ENCODE data around the gene CNTNAP3.
"Not testable (repeated sequence)": the region's sequence is repeated elsewhere in the genome, so short reads cannot be mapped to it uniquely, and the experiment has no call there.

CNTNAP3 gene

DNA sequence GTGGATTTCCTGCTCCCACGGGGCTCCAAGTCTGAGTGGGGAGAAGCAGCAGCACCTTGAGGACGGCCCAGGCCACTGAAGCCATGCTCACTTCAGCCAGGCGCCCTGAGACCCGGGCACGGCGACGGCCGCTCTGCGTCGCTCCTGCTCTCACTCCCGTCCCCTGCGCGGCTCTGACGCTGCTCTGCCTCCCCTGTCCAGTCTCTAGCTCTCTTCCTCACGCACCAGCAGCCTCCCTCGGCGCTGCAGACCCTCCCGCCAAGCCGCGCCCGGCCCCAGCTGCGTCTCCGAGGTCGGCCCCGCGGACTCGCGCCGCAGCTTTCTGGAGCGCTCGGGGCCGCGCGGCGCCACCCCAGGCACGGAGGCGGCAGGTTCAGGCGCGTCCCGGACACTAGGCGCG is at the start of gene CNTNAP3:
Gene CNTNAP3, minus strand, starts transcription at position 188 of the 400 bp plus-strand sequence. Its CDS starts 103 bp downstream, at position 85.
- not testable (repeated sequence) for DNase-seq (ENCODE audit: low read depth)

DNA sequence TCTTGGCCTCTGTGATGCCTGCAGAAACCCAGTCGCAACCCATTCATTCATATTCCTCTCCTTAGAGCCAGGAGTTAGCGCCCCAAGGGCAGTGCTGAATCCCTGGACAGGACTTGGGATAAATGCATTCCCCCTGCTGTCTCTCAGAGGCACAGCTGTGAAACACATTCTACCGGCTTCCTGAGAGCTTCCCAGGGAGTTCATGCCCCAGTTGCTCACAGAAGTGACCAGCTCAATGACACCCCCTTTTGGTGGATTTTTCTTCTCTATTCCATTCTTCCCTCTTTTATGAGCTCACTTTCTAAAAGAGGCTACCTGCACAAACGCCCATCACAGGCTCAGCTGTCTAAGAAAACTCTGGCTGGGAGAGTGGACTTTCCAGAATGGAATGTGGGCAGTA is 8.0 kb downstream of the CNTNAP3 start:
- DNase-seq (ENCODE audit: low read depth), result not testable (repeated sequence)

DNA sequence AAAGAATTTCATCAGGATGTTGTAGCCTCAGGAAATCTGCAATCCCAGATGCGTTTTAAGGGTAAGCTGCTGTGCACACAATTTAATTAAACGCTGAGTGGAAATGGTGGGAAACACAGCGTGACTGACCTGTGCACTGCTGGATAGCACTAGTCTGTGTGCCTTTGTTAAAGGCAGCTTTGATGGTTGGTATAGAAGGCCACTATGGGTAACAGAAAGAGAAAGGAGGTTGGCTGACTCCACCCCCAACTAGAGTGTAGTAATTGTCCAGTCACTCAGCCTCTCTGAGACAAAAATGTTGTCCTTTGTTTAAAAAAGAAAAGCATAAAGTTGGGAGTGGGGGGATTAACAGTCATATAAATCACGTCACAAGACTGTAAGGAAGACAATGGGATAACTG is 45.5 kb downstream of the CNTNAP3 start:
- not testable (repeated sequence) for DNase-seq (ENCODE audit: low read depth)

- DNase-seq (ENCODE audit: low read depth), result not testable (repeated sequence)
These were observed 55.6 kb downstream of the CNTNAP3 start for GRCh38 chr9:39232130-39232991.

- not testable (repeated sequence) for DNase-seq (ENCODE audit: low read depth)
These were observed 72.0 kb downstream of the CNTNAP3 start for GRCh38 chr9:39215976-39216375.

GRCh38 chr9:39209773-39210172 is 78.2 kb downstream of the CNTNAP3 start:
- not testable (repeated sequence) for DNase-seq (ENCODE audit: low read depth)

- not testable (repeated sequence) for DNase-seq (ENCODE audit: low read depth)
These were observed 81.3 kb downstream of the CNTNAP3 start for GRCh38 chr9:39206643-39207042.

- not testable (repeated sequence) for DNase-seq (ENCODE audit: low read depth)
These were observed 82.1 kb downstream of the CNTNAP3 start for GRCh38 chr9:39205842-39206241.

- DNase-seq (ENCODE audit: low read depth), result not testable (repeated sequence)
These were observed 87.6 kb downstream of the CNTNAP3 start for GRCh38 chr9:39200412-39200811.

DNA sequence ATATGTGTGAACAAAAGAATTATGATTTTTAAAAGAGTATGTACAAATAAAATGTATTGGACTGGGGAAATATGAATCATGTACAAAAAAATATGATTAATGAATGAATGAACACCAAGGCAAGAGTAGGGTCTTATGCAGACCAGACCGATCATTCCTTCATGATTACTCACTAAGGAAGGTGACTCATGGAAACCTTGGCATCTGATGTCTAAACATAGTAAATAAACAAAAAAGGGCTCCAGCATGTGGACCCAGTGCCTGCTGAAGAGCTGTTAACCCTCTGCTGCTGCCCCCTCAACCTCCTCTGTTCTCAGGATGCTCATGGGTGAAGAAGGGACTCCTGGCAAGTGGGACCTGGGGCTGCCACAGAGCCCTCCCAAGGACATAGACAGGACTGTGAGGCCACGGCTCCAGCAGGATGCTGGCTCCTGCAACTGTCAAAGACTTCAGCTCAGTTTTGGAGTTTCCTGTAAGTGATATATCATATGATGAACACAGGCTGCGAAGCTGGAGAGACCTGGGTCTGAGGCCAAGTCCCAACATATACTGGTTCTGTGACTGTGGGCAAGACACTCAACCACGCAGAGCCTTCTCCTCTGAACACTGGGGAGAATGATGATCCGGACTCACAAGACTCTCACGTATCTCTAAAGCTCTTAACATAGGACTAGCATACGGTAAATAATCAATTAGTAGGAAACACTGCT is 89.8 kb downstream of the CNTNAP3 start:
- DNase-seq (ENCODE audit: low read depth), result not testable (repeated sequence)

DNA sequence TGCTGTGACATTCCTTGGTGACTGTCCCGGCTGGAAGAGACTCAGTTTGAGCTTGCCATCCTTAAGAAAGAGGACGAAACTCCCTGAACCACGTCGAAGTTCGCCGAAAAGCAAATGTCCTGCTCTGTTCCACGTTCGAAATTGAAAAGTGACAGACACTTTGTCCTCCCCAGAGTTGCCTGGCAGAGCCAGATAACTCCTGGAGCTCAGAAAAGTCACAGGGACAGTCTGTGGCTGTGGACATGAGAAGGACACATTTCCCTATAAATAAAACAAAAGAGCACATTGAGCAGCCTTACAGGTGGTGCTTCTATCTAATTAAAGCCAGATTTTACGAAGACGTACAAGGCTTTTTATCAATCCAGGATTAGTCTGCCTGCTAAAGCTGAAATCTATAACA is 116.6 kb downstream of the CNTNAP3 start:
- not testable (repeated sequence) for DNase-seq (ENCODE audit: low read depth)

GRCh38 chr9:39157714-39158113 is 130.3 kb downstream of the CNTNAP3 start:
- DNase-seq (ENCODE audit: low read depth), result not testable (repeated sequence)

DNA sequence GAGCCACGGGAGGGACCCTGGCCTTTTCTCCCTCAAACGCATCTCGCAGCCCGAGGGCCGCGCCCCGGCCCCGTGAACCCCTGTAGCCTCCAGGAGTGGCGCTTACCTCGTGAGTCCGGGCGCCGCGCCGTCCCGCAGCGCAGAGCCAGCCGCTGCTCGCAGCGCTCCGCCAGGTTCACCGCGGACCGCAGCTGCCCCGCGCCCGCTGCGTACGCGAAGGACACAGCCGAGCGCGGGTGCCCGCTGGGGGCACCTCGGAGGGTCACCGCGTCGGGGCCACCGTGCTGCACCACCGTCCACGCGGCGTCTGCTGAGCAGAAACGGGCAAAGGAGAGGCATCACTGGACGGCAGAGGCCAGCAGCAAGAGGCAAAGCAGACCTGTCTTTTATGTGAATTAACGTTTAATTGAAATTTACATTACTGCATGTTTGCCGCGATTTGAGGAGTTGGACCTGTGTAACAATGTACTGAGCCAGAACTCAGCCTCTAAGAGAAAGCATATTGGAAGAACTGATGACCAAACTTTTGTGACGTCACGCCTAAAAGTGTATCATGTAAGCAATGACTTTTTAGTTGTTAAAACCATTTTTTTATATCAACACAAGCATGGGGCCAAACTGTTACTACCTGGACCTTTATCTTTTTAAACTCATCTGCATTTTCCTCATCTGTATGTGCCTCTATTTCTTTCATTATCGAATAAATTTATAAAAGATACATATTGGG is 155.0 kb downstream of the CNTNAP3 start:
- not testable (repeated sequence) for DNase-seq (ENCODE audit: low read depth)

DNA sequence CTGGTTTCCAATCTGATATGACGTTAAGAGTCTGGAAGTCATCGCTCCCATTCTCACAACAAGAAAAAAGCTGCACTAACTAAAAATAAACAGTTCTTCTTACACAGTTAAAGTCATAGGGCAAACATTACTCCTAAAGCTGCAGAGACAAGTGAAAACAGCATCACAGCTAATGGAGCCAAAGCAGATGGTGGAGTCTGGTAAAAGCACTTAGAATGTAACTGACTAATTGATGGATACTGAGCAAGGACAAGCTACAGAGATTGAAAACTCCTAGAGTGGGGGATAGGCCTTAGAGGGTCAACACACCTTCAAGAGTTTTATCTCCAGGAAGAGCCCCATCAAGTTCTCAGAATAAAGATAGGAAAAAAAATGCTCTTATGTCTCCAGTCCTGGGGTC is 166.6 kb downstream of the CNTNAP3 start:
- not testable (repeated sequence) for DNase-seq (ENCODE audit: low read depth)

- DNase-seq (ENCODE audit: low read depth), result not testable (repeated sequence)
These were observed 176.2 kb downstream of the CNTNAP3 start for GRCh38 chr9:39111746-39112145.

GRCh38 chr9:39108145-39108544 is 179.8 kb downstream of the CNTNAP3 start:
- no peak for DNase-seq (ENCODE audit: low read depth)

- DNase-seq (ENCODE audit: low read depth), result not testable (repeated sequence)
These were observed 190.8 kb downstream of the CNTNAP3 start for GRCh38 chr9:39097208-39097607.

DNA sequence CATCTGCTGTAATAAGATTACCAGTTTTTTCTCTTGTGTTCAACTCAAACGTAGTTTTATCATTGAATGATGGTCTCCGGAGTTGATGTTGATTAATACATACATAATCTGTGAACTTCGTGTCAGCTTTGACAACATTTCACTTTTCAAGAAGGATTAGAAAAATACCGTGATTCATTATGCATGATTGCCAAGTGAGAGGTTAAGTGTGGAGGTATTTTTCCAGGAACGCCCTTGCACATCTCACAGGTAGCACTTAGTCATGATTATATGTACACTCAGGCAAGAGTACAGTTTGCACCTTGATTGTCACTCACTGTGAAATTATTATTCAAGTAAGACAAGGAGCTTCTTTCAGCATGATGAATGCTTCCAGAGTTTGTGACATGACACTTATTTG is 202.7 kb downstream of the CNTNAP3 start:
- DNase-seq (ENCODE audit: low read depth), result not testable (repeated sequence)

DNA sequence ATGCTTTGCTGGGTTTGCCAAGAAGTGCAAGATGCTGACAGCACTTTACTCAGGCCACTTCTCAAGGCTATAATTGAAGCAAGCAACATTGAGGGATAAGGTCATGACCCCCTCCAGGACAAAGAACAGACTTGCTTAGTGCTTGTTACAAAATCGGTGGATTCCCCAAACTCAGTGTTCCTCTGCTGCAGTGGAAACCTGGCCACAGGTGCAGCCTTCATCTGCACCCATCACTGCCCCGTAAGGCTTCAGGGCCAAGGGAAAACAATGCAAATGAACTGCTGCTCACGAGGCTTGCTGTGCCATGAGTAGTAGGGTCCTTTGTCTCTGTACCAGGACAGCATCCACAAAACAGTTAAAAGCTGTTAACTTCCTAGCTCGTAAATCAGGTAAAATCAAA is 205.4 kb downstream of the CNTNAP3 start:
- DNase-seq (ENCODE audit: low read depth), result not testable (repeated sequence)

DNA sequence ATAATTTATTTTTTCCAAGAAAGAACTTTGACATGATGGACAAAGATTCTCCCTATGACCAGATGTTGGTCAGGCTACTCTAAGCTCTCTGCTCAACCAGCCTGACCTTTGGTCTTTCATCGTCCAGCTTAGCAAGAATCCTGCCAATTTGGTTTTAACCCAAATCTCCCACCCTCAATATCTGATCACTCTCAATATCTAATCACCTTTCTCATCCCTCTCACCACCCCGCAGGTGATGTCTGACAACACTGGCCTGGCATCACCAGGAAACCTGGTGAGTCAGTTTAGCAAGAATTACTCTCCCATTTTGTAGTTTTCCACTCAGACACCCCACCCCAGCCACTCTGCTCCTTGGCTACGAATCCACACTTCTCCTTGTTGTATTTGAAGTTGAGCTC is 207.9 kb downstream of the CNTNAP3 start:
- DNase-seq (ENCODE audit: low read depth), result not testable (repeated sequence)

- not testable (repeated sequence) for DNase-seq (ENCODE audit: low read depth)
These were observed 209.2 kb downstream of the CNTNAP3 start for GRCh38 chr9:39078621-39079256.

GRCh38 chr9:39073537-39073936 is 214.4 kb downstream of the CNTNAP3 start:
- not testable (repeated sequence) for DNase-seq (ENCODE audit: low read depth)
